DMS79 (cell line): ENCODE data around the gene OVCA2.

Source experiments
- DNase-seq: peaks from one replicate; lab custom pipeline; 2025; lab: John Stamatoyannopoulos, UW

The OVCA2 gene

DNA sequence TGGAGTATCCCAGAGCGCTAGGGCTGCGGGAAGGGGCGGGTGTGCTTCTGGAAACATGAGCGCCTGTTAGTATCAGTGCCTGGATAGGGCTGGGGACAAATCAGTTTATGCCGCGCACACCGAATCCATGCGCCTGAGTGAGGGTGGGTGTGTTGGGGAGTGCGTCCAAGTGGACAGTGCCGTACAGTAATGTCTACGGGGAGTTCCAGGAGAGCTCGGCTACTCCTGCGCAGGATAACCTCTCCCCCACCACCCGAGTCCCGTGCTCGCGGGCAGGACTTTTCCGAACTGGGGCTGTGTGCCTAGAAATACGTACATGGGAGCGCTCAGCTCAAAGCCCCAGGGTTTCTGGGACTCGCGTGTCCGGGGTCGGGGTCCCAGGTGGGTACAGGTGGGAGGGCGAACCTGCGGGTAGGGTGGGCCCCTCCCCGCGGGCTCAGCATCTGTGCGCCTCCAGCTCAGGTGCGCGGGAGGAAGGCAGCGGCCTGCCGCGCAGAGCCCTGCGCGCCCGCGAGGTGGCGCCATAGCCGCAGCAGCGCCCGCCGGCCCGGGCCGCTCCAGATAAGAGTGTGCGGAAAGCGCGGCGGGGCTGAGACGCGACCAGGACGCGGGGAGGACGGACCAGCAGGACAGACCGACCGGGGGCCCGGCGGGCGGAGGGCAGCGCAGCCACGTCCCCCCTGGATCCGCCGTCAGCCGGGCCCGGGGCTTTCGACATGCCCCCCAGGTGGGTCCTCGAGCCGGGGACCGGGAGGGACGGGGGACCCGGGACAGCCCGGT is 12.9 kb downstream of the OVCA2 start, which contains the start of gene HIC1:
Gene HIC1 (plus strand): TSS at position 592 of the 780 bp plus-strand sequence. CDS start 1,588 bp downstream, outside the sequence.
- DNase-seq, result peak; percentile 48

DNA sequence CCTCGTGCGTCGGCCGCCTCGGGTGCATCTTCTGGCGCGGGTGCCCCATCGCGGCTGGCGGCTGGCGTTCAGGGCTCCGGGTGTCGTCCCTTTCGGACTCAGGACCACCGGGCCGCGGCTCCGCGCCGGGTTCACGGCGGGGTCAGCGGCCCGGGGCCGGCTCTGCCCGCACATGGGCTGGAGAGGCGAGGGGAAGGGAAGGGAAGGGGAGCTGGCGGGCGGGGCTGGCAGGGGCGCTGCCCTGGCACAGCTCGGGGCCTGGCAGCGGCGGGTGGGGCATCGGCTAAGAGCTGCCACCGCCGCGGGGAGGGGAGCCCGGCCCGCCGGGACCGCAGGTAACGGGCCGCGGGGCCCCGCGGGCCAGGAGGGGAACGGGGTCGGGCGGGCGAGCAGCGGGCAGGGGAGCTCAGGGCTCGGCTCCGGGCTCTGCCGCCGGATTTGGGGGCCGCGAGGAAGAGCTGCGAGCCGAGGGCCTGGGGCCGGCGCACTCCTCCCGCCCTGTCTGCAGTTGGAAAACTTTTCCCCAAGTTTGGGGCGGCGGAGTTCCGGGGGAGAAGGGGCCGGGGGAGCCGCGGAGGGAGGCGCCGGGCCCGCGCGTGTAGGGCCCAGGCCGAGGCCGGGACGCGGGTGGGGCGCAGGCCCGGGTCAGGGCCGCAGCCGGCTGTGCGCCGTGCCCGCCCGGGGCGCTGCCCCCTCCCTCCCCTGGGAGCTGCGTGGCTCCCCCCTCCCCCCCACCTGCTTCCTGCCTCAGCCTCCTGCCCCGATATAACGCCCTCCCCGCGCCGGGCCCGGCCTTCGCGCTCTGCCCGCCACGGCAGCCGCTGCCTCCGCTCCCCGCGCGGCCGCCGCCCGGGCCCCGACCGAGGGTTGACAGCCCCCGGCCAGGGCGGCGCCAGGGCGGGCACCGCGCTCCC is 13.7 kb downstream of the OVCA2 start:
- no peak for DNase-seq

DNA sequence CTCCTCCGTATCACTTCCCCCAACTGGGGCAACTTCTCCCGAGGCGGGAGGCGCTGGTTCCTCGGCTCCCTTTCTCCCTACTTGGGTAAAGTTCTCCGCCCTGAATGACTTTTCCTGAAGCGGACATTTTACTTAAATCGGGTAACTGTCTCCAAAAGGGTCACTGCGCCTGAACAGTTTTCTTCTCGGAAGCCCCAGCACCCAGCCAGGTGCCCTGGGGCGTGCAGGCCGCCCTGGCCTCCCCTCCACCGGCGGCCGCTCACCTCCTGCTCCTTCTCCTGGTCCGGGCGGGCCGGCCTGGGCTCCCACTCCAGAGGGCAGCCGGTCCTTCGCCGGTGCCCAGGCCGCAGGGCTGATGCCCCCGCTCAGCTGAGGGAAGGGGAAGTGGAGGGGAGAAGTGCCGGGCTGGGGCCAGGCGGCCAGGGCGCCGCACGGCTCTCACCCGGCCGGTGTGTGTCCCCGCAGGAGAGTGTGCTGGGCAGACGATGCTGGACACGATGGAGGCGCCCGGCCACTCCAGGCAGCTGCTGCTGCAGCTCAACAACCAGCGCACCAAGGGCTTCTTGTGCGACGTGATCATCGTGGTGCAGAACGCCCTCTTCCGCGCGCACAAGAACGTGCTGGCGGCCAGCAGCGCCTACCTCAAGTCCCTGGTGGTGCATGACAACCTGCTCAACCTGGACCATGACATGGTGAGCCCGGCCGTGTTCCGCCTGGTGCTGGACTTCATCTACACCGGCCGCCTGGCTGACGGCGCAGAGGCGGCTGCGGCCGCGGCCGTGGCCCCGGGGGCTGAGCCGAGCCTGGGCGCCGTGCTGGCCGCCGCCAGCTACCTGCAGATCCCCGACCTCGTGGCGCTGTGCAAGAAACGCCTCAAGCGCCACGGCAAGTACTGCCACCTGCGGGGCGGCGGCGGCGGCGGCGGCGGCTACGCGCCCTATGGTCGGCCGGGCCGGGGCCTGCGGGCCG is 14.7 kb downstream of the OVCA2 start:
- DNase-seq, result no peak

- no peak for DNase-seq
Measured at GRCh38 chr17:2057175-2057759, 15.4 kb downstream of the OVCA2 start.

- DNase-seq, result no peak
Measured at GRCh38 chr17:2057760-2058585, 16.2 kb downstream of the OVCA2 start.

GRCh38 chr17:2058586-2059546 is 17.0 kb downstream of the OVCA2 start:
- DNase-seq, result no peak

- DNase-seq, result no peak
Measured at GRCh38 chr17:2059547-2060384, 17.9 kb downstream of the OVCA2 start.

GRCh38 chr17:2060385-2060658 is 18.5 kb downstream of the OVCA2 start:
- no peak for DNase-seq

- DNase-seq, result no peak
Measured at GRCh38 chr17:2060681-2061440, 19.0 kb downstream of the OVCA2 start.

- no peak for DNase-seq
Measured at GRCh38 chr17:2061441-2061958, 19.7 kb downstream of the OVCA2 start.

- DNase-seq, result no peak
Measured at GRCh38 chr17:2062571-2063183, 20.9 kb downstream of the OVCA2 start.

GRCh38 chr17:2063261-2064146 is 21.7 kb downstream of the OVCA2 start:
- DNase-seq, result no peak

GRCh38 chr17:2064147-2064489 is 22.3 kb downstream of the OVCA2 start:
- DNase-seq, result no peak

DNA sequence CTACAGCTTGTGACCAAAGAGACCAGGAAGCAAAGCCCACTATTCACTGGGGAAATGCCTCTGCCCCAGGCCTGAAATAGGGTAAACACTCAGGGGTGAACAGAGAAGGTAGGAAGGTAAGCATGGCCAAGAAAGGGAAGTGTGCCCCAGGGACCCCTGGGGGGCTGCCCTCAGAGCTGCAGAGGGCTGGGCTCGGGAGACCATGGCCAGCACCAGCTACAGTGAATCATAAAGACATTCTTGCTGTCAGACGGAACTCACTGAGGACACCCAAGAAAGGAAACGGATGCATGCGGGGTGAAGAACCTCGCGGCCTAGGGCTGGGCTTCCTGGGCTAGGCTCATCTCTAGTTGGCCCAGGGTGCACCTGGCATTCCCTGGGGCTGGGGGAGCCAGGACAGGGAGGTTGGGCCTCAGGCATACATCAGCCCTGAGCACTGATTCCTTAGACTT is 22.7 kb downstream of the OVCA2 start:
- no peak for DNase-seq

GRCh38 chr17:2064980-2065785 is 23.4 kb downstream of the OVCA2 start:
- no peak for DNase-seq
